ENCODE measurements around the gene CCDC167. TPM values are rescaled to one million over a fixed set of nuclear protein-coding genes. Genes with fewer than 3 reads are reported as not detected.

The CCDC167 gene
- total RNA-seq, 1 experiment from 2014 or later: 31.9 TPM

- H3K9me3 ChIP-seq (ENCODE audit: control insufficient read depth, low read depth, low read length): no peaks in the 10 kb centered on the region
- H2AFZ ChIP-seq (ENCODE audit: low read length): no peak overlapping the region
- Mint-ChIP-seq H3K27ac (no peak overlapping the region), H3K27me3 (ENCODE audit: low read depth) (peaks cover 30% of the 10 kb centered on the region), H3K4me1 (peaks cover 25 to 34% of the 10 kb centered on the region in 2 experiments), H3K36me3 (ENCODE audit: insufficient read depth in 1 of 3, low read depth in 3 of 3) (no peaks in the 10 kb centered on the region), H3K9me3 (no peaks in the 10 kb centered on the region; a peak in 1 of 5 replicates), H3K4me3 (no peak overlapping the region)
- no peaks in the 10 kb centered on the region for H3K27me3 ChIP-seq (ENCODE audit: insufficient read depth, low read length)
- no peak overlapping the region for H3K14ac ChIP-seq (ENCODE audit: insufficient read depth, low read length)
- H3K56ac ChIP-seq (ENCODE audit: insufficient read length, low read depth, low read length): no peak overlapping the region
- H2BK12ac ChIP-seq (ENCODE audit: insufficient read length, low read depth, low read length): no peak overlapping the region
- no peak overlapping the region for H3K18ac ChIP-seq (ENCODE audit: insufficient read length, low read depth, low read length)
- no peak overlapping the region for H2BK5ac ChIP-seq (ENCODE audit: insufficient read length, low read length)
- WGBS (ENCODE audit: extremely low coverage, insufficient read length, low lambda C conversion rate): no CpG with 5 or more reads among the region's 7 CpGs
- DNase-seq: no peak
- H2BK20ac ChIP-seq (ENCODE audit: low read depth, low read length, poor library complexity, severe bottlenecking): no peak overlapping the region
- H3K4ac ChIP-seq (ENCODE audit: low read depth, low read length): no peak overlapping the region
- no peak overlapping the region for H4K8ac ChIP-seq (replicated peaks; ENCODE audit: insufficient read length, low read depth, low read length)
- H3K27ac ChIP-seq (ENCODE audit: insufficient read length, low read depth, low read length): no peak overlapping the region
- no peak overlapping the region for H2BK120ac ChIP-seq (ENCODE audit: low read depth, low read length, poor library complexity, severe bottlenecking)
- no peak overlapping the region for H2BK15ac ChIP-seq (ENCODE audit: low read depth, low read length)
- TF ChIP-seq, protein P1, sequence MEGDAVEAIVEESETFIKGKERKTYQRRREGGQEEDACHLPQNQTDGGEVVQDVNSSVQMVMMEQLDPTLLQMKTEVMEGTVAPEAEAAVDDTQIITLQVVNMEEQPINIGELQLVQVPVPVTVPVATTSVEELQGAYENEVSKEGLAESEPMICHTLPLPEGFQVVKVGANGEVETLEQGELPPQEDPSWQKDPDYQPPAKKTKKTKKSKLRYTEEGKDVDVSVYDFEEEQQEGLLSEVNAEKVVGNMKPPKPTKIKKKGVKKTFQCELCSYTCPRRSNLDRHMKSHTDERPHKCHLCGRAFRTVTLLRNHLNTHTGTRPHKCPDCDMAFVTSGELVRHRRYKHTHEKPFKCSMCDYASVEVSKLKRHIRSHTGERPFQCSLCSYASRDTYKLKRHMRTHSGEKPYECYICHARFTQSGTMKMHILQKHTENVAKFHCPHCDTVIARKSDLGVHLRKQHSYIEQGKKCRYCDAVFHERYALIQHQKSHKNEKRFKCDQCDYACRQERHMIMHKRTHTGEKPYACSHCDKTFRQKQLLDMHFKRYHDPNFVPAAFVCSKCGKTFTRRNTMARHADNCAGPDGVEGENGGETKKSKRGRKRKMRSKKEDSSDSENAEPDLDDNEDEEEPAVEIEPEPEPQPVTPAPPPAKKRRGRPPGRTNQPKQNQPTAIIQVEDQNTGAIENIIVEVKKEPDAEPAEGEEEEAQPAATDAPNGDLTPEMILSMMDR (conservative IDR thresholded peaks at IDR 0.05): no peak
- H4K5ac ChIP-seq (ENCODE audit: insufficient read length, low read depth, low read length): no peak overlapping the region
- no peaks in the 10 kb centered on the region for H4K20me1 ChIP-seq (ENCODE audit: control insufficient read depth, insufficient read depth, insufficient read length)
- H3K4me1 ChIP-seq (ENCODE audit: insufficient read depth, low read length): peaks cover 2% of the 10 kb centered on the region; the same call in 1 of the 2 replicates
- H3K4me2 ChIP-seq (ENCODE audit: insufficient read depth, insufficient read length, low read length): no peak overlapping the region
- no peaks in the 10 kb centered on the region for H3K23me2 ChIP-seq (ENCODE audit: insufficient read length, low read depth, low read length, poor library complexity, severe bottlenecking)
- no peak overlapping the region for H3T11ph ChIP-seq (ENCODE audit: low read length)
- H3K23ac ChIP-seq (ENCODE audit: insufficient read length, low read depth, low read length): no peak overlapping the region
- H4K91ac ChIP-seq (ENCODE audit: insufficient read length, low read depth, low read length): no peak overlapping the region
- no peaks in the 10 kb centered on the region for H3K79me1 ChIP-seq (ENCODE audit: insufficient read depth, low read depth, low read length, poor library complexity, severe bottlenecking)
- H3K9ac ChIP-seq (ENCODE audit: extremely low read depth, insufficient read length, low read length): no peak overlapping the region
- no peaks in the 10 kb centered on the region for H3K79me2 ChIP-seq (ENCODE audit: insufficient read depth, low read length)
- no peak overlapping the region for H2AK5ac ChIP-seq (ENCODE audit: insufficient read length, low read length)
Measured at GRCh38 chr6:37502703-37503291, 3.1 kb upstream of the CCDC167 start.
